OCI-M2 (cell line): ENCODE measurements around the gene AIF1L.

Experiments used
- DNase-seq: peaks from one replicate; lab custom pipeline; 2025; ENCODE audit not compliant: unreplicated experiment; lab: John Stamatoyannopoulos, UW

AIF1L gene

DNA sequence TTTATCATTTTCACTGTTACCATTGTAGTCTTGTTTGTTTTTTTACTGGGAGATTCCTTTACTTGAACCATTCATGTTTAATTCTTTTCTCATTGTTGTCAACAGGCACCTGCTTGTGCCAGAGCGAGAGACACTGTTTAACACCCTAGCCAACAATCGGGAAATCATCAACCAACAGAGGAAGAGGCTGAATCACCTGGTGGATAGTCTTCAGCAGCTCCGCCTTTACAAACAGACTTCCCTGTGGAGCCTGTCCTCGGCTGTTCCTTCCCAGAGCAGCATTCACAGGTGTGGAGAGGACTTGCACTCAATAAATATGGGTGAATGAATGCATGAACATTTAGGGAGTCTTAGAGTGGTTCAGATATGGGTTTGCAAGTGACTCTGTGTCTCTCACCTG lies 66.6 kb downstream of the AIF1L start:
- DNase-seq = no peak

DNA sequence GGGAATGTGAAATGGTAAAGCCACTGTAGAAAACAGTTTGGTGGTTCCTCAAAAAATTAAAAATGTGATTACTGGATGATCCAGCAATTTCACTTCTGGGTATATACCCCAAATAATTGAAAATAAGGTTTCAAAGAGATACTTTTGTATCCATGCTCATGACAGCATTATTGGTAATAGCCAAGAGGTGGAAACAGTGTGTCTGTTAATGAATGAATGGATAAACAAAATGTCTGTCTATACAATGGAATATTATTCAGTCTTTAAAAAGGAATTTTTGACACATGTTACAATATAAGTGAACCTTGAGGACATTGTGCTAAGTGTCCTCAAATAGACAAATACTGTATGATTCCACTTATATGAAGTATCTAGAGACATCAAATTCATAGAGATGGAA lies 69.2 kb downstream of the AIF1L start:
- DNase-seq = no peak

GRCh38 chr9:131167146-131167692 lies 70.9 kb downstream of the AIF1L start:
- DNase-seq = no peak

- DNase-seq = no peak
Observed at GRCh38 chr9:131167936-131168335, 71.6 kb downstream of the AIF1L start.

- no peak for DNase-seq
Observed at GRCh38 chr9:131169563-131170240, 73.4 kb downstream of the AIF1L start.
